Parathyroid adenoma (tissue), 2 donors: ENCODE data around the gene MED8.
A peak's percentile ranks its signal among the peaks of the same experiment; 100 is the strongest.
"Not testable (repeated sequence)": the region's sequence is repeated elsewhere in the genome, so short reads cannot be mapped to it uniquely, and the experiment has no call there.

ENCODE experiments used
- H2AFZ ChIP-seq: fragments of 300-600 bp; sonication (generic); one replicate; pipeline ENCODE4 v1.7.0; 2017; ENCODE audit warnings: antibody characterized with exemption, mild to moderate bottlenecking
- H3K27ac ChIP-seq: fragments of 300-600 bp; sonication (generic); one replicate; pipeline ENCODE4 v1.7.0; 2017
- H3K27me3 ChIP-seq: fragments of 300-600 bp; sonication (generic); one replicate; pipeline ENCODE4 v1.7.0; 2017; ENCODE audit warnings: low read length; ENCODE audit not compliant: control insufficient read depth, insufficient read depth
- H3K36me3 ChIP-seq: fragments of 300-600 bp; sonication (generic); one replicate; pipeline ENCODE4 v1.7.0; 2017; ENCODE audit warnings: low read length; ENCODE audit not compliant: control insufficient read depth, insufficient read depth
- H3K4me1 ChIP-seq: fragments of 300-600 bp; sonication (generic); one replicate; pipeline ENCODE4 v1.7.0; 2017; ENCODE audit warnings: control low read depth
- H3K4me2 ChIP-seq: fragments of 300-600 bp; sonication (generic); one replicate; pipeline ENCODE4 v1.7.0; 2017; ENCODE audit warnings: low read length
- H3K4me3 ChIP-seq: fragments of 300-600 bp; sonication (generic); one replicate; pipeline ENCODE4 v1.7.0; 2017; ENCODE audit warnings: low read depth, low read length
- H3K79me2 ChIP-seq: fragments of 300-600 bp; sonication (generic); one replicate; pipeline ENCODE4 v1.7.0; 2017; ENCODE audit warnings: control low read depth
- H3K9ac ChIP-seq: fragments of 300-600 bp; sonication (generic); one replicate; pipeline ENCODE4 v1.7.0; 2017; ENCODE audit warnings: mild to moderate bottlenecking
- H3K9me3 ChIP-seq: fragments of 300-600 bp; sonication (generic); one replicate; pipeline ENCODE4 v1.7.0; 2017; ENCODE audit warnings: low read length; ENCODE audit not compliant: control insufficient read depth
- TF ChIP-seq, protein P1 (sequence below): fragments of 300-600 bp; sonication (generic); IDR thresholded peaks from one replicate; pipeline ENCODE4 v1.7.0; 2017; ENCODE audit warnings: antibody characterized with exemption, mild to moderate bottlenecking
- donor health status: primary hyperparathyroidism.

Gene MED8

DNA sequence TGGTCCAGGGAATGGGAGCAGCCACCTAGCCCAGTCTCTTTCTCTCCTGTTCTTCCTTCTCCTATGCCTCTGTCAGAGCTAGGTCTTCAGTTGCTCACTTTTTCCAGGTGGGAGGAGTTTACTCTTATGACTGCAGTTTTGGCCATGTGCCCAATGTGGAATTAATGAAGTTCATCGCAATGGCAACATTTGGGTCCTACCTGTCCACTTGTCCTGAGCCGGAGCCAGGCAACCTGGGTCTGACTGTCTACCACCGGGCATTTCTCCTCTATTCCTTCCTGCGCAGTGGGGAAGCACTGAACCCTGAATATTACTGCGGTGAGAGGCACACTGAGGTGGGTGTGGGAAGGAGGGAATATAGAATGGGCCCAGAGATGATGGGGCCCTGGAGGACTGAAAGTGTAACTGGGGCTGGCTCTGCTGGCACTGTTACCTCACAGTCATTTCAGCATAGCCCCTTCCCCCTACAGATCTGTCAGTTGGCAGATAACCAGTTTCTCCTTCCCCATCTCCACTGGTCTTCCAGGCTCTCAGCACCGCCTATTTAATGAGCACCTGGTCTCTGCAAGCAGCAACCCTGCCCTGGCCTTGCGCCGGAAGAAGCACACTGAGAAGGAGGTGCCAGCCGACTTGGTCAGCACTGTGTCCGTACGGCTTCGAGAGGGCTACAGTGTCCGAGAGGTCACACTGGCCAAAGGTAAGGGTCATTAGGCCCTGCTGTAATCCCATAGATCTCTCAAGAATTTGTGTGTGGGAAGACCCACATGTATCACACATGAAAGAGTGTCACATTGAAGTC, 30.2 kb upstream of the MED8 start:
- Histone ChIP-seq H3K9ac (no peak overlapping the region), H3K9me3 (no peaks in the 10 kb centered on the region), H2AFZ (no peak overlapping the region), H3K4me1 (no peaks in the 10 kb centered on the region), H3K27me3 (no peaks in the 10 kb centered on the region), H3K79me2 (no peaks in the 10 kb centered on the region), H3K4me3 (no peak overlapping the region), H3K27ac (no peak overlapping the region), H3K4me2 (no peak overlapping the region), H3K36me3 (no peaks in the 10 kb centered on the region)
- TF ChIP-seq, protein P1, sequence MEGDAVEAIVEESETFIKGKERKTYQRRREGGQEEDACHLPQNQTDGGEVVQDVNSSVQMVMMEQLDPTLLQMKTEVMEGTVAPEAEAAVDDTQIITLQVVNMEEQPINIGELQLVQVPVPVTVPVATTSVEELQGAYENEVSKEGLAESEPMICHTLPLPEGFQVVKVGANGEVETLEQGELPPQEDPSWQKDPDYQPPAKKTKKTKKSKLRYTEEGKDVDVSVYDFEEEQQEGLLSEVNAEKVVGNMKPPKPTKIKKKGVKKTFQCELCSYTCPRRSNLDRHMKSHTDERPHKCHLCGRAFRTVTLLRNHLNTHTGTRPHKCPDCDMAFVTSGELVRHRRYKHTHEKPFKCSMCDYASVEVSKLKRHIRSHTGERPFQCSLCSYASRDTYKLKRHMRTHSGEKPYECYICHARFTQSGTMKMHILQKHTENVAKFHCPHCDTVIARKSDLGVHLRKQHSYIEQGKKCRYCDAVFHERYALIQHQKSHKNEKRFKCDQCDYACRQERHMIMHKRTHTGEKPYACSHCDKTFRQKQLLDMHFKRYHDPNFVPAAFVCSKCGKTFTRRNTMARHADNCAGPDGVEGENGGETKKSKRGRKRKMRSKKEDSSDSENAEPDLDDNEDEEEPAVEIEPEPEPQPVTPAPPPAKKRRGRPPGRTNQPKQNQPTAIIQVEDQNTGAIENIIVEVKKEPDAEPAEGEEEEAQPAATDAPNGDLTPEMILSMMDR = no peak

DNA sequence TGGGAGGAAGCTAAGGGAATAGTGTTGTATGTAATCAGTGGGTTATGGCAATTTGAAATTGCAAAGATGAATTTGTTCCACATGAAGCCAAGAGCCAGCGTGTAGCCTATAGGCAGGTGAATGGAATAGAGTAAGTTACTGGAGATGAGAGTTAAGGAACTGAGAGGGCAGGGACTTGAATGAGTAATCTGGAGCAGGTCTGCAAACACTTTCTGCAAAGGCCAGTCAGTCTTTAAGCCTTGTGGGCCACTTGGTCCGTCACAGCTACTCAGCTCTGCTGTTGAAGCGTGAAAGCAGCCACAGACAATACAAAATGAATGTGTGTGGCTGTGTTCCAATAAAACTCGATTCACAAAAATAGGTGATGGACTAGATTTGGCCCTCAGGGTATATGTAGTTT, 29.3 kb upstream of the MED8 start:
- Histone ChIP-seq H3K27me3 (no peaks in the 10 kb centered on the region), H3K4me3 (no peak overlapping the region), H3K9ac (no peak overlapping the region), H3K9me3 (no peaks in the 10 kb centered on the region), H3K79me2 (no peaks in the 10 kb centered on the region), H2AFZ (no peak overlapping the region), H3K4me2 (no peak overlapping the region), H3K27ac (no peak overlapping the region), H3K36me3 (no peaks in the 10 kb centered on the region), H3K4me1 (no peaks in the 10 kb centered on the region)
- TF ChIP-seq, protein P1 = no peak

GRCh38 chr1:43415901-43416300, 26.3 kb upstream of the MED8 start:
- Histone ChIP-seq H3K4me3 (no peak overlapping the region), H3K4me2 (no peak overlapping the region), H3K79me2 (no peaks in the 10 kb centered on the region), H2AFZ (no peak overlapping the region), H3K36me3 (no peaks in the 10 kb centered on the region), H3K27ac (no peak overlapping the region), H3K9me3 (no peaks in the 10 kb centered on the region), H3K27me3 (no peaks in the 10 kb centered on the region), H3K9ac (no peak overlapping the region), H3K4me1 (no peaks in the 10 kb centered on the region)
- TF ChIP-seq, protein P1 = no peak

DNA sequence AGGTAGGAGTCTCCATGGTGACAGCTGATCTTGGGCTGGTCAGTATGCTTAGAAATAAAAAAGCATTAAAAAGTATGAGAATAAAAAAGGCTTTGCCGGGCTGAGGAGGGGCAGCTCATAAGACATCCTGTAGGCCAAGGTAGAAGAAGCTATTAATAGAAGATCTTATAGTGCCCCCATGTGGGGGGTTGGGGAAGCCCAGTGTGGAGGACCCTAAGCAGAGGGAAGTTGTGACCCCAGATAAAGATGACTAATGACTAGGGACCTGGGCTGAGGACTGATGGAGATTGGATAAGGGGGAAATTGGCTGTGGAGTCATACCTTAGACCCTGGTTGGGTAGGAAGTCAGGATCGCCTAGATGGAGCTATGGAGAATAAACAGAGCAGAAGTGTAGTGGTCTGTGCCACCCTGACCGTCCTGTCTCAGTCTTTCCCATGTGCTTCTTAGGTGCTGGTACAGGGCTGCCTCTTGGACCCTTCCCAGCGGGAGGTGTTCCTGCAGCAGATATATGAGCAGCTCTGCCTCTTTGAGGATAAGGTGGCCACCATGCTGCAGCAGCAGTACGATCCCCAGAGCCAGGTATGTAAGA, 25.1 kb upstream of the MED8 start:
- Histone ChIP-seq H2AFZ (no peak overlapping the region), H3K27ac (no peak overlapping the region), H3K79me2 (no peaks in the 10 kb centered on the region), H3K9me3 (no peaks in the 10 kb centered on the region), H3K4me1 (no peaks in the 10 kb centered on the region), H3K27me3 (no peaks in the 10 kb centered on the region), H3K36me3 (no peaks in the 10 kb centered on the region), H3K4me2 (no peak overlapping the region), H3K4me3 (no peak overlapping the region), H3K9ac (no peak overlapping the region)
- TF ChIP-seq, protein P1 = peak; percentile 49

- not testable (repeated sequence) for H3K27me3 ChIP-seq, H3K27ac ChIP-seq, H3K4me1 ChIP-seq, H2AFZ ChIP-seq, H3K4me3 ChIP-seq, H3K79me2 ChIP-seq, H3K4me2 ChIP-seq, H3K9me3 ChIP-seq, H3K36me3 ChIP-seq, H3K9ac ChIP-seq
These were observed 23.8 kb upstream of the MED8 start for GRCh38 chr1:43413426-43413825.
